Mucosa of rectum (tissue), 2 donors: Measurements from ENCODE around the gene FGF22.

ENCODE experiments used
- H3K27ac ChIP-seq, 2 donors: one replicate each; pipeline ENCODE4 v1.7.0; 2013; ENCODE audit warnings: inconsistent platforms in 2 of 2, low read depth in 2 of 2, low read length in 2 of 2
- H3K27me3 ChIP-seq, 2 donors: one replicate each; pipeline ENCODE4 v1.7.0; 2013; ENCODE audit warnings: low read length in 2 of 2; ENCODE audit not compliant: control insufficient read depth in 2 of 2, insufficient read depth in 2 of 2
- H3K36me3 ChIP-seq, 2 donors: one replicate each; pipeline ENCODE4 v1.7.0; 2013; ENCODE audit warnings: low read length in 2 of 2; ENCODE audit not compliant: control insufficient read depth in 2 of 2, insufficient read depth in 2 of 2
- H3K4me1 ChIP-seq, 2 donors: one replicate each; pipeline ENCODE4 v1.7.0; 2013; ENCODE audit warnings: low read length in 2 of 2, mild to moderate bottlenecking in 1 of 2; ENCODE audit not compliant: control insufficient read depth in 2 of 2, insufficient read depth in 2 of 2
- H3K4me3 ChIP-seq, 2 donors: one replicate each; pipeline ENCODE4 v1.7.0; 2013; ENCODE audit warnings: low read length in 2 of 2
- H3K9ac ChIP-seq, 2 donors: one replicate each; pipeline ENCODE4 v1.7.0; 2013; ENCODE audit warnings: low read length in 2 of 2, low read depth in 1 of 2, mild to moderate bottlenecking in 1 of 2
- H3K9me3 ChIP-seq, 2 donors: one replicate each; pipeline ENCODE4 v1.7.0; 2013; ENCODE audit warnings: low read length in 2 of 2; ENCODE audit not compliant: control insufficient read depth in 2 of 2
- donor health status: healthy.
- donor health status: Normal muscosa, but diverticular disease.

Gene FGF22

DNA sequence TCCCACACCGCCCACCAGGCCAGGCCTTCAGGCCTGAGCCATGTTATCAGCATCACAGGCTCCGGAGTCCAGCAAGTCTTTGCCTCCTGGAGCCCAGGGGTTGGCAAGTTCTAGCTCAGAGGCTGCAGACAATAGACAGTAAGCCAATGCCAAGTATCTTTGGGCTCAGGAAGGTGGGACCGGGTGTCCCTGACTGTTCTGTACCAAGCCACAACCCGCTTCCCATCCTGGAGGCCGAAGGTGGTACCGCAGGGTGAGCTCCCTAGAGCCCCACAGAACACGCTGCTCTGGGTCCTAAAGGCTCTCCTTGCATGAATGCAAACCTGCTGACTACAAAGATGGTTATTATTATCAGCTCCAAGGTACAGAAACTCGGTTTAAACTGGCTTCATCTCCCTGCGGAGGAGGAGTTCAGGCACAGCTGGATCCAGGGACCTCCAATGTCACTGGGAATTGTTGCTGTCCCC, 31.0 kb downstream of the FGF22 start:
- Histone ChIP-seq H3K4me3 (no peak overlapping the region), H3K36me3 (no peaks in the 10 kb centered on the region), H3K4me1 (peaks cover 4 to 5% of the 10 kb centered on the region in 2 donors), H3K9me3 (no peaks in the 10 kb centered on the region), H3K9ac (no peak overlapping the region), H3K27me3 (peaks cover 0 to 2% of the 10 kb centered on the region in 2 donors), H3K27ac (no peak overlapping the region)

DNA sequence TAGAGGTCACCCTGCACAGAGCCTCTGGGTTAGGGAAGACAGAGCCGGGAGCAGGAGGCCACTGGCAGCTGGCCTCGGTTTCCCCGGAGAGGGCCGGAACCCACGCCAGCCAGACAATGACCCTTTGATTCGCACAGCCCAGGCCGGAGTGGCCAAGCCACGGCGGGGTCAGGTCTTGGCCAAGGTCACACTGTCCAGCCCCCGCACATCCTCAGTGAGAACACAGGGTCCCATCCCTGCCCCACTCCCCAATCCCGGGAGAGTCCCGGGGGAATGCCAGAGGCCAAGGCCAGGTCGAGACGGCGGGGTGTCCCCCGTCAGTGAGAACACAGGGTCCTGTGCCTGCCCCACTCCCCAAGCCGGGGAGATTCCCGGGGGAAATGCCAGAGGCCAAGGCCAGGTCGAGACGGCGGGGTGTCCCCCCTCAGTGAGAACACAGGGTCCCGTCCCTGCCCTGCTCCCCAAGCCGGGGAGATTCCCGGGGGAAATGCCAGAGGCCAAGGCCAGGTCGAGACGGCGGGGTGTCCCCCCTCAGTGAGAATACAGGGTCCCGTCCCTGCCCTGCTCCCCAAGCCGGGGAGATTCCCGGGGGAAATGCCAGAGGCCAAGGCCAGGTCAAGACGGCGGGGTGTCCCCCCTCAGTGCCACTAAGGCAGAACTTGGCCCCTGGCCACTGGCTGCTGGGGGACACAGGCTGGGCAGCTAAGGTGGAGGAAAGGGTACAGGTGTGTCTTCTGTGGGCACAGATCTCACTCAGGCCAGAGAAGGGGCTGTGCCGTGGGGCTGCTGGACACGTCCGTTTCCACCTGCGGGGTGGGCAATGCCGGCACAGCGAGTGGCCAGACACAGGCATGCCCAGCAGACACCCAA, 34.8 kb downstream of the FGF22 start:
- Histone ChIP-seq H3K4me1 (peaks cover 12 to 13% of the 10 kb centered on the region in 2 donors), H3K36me3 (no peaks in the 10 kb centered on the region), H3K27me3 (peaks cover 4 to 8% of the 10 kb centered on the region in 2 donors), H3K9ac (no peak overlapping the region), H3K4me3 (no peak overlapping the region), H3K9me3 (no peaks in the 10 kb centered on the region), H3K27ac (no peak overlapping the region)

DNA sequence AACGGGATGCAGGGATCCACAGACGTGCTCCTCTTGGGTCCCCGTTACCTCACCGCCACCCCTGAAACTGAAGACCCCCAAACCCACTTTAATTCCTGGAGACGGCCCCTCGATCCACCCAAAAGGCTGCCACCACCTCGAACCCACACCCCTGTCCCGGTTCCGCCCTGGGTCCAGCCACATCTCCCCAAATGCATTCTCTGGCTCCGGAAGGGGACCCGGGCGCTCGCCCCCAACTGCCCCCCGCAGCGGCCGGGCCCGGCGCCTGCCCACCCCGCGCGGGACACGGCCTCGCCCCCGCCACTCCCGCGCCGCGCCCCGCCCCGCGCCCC, 36.3 kb downstream of the FGF22 start:
- Histone ChIP-seq H3K4me1 (peaks cover 13 to 14% of the 10 kb centered on the region in 2 donors), H3K9me3 (no peaks in the 10 kb centered on the region), H3K4me3 (peak overlapping the region in 1 of 2 donors; percentile 20), H3K36me3 (no peaks in the 10 kb centered on the region), H3K27ac (no peak overlapping the region), H3K27me3 (peaks cover 3 to 8% of the 10 kb centered on the region in 2 donors), H3K9ac (no peak overlapping the region)

DNA sequence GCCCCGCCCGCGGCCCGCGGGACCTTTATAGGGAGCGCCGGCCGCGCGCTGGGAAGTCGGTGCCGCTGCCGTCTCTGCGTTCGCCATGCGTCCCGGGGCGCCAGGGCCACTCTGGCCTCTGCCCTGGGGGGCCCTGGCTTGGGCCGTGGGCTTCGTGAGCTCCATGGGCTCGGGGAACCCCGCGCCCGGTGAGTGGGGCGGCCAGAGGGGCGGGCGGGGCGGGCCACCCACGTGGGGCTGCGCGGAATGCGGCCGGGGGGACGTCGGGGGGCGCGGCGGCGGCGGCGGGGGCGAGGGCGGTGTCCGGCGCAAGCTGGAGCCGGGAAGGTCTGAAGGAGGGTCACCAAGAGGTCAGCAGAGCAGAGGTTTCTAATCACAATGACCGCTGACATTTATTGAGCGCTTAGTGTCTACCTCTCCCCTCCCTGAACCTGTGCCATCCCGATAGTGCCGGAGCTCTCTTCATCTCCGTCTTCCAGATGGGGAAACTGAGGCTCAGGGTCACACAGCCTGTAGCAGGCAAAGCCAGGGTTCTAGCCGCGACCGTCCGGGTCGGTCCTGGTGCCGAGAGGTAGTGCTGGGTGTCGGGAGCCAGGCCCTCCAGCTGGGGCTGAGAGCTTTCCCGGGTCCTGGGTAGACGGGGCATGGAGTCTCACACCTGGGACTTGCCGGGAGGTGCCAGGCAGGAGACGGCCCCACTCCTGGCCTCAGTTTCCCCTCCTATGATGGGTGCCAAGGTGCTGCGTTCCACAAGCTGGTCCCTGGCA, 36.8 kb downstream of the FGF22 start, which contains the start of gene FSTL3:
Gene FSTL3 (plus strand): TSS at position 54 of the 767 bp plus-strand sequence. CDS start 32 bp downstream, at position 86.
- peak within 1 kb of the TSS; percentile 61 to 63 for H3K4me3 ChIP-seq
- peak within 1 kb of the TSS; percentile 58 to 68 for H3K27ac ChIP-seq
- H3K4me1 ChIP-seq = peaks cover 13 to 14% of the 10 kb centered on the region in 2 donors
- H3K9ac ChIP-seq = peak within 1 kb of the TSS in 1 of 2 donors; percentile 72
- H3K36me3 ChIP-seq = no peaks in the 10 kb centered on the region
- peaks cover 3 to 8% of the 10 kb centered on the region in 2 donors for H3K27me3 ChIP-seq
- H3K9me3 ChIP-seq = no peaks in the 10 kb centered on the region

DNA sequence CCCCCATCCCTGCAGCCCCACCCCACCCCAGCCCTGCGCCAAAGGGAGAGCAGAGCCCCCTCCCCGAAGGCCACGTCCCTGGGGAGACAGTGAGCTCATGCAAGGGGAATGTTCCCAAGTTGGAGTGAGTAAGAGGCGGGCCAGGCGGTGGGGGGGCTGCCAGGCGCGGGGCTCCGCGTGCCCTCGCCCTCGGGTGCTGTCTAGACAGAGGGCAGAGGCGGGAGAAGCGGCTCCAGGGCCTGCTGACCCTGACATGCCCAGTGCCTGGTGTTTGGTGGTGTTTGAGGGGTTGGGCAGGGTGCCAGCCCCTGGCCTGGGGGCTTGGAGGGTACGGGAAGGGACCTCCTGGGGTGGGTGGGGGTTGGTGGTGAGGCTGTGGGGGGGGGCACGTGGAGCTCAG, 37.5 kb downstream of the FGF22 start:
- peaks cover 13 to 14% of the 10 kb centered on the region in 2 donors for H3K4me1 ChIP-seq
- H3K9me3 ChIP-seq = no peaks in the 10 kb centered on the region
- H3K9ac ChIP-seq = no peak overlapping the region
- peak overlapping the region; percentile 58 to 68 for H3K27ac ChIP-seq
- no peak overlapping the region for H3K4me3 ChIP-seq
- no peaks in the 10 kb centered on the region for H3K36me3 ChIP-seq
- H3K27me3 ChIP-seq = peaks cover 3 to 8% of the 10 kb centered on the region in 2 donors

DNA sequence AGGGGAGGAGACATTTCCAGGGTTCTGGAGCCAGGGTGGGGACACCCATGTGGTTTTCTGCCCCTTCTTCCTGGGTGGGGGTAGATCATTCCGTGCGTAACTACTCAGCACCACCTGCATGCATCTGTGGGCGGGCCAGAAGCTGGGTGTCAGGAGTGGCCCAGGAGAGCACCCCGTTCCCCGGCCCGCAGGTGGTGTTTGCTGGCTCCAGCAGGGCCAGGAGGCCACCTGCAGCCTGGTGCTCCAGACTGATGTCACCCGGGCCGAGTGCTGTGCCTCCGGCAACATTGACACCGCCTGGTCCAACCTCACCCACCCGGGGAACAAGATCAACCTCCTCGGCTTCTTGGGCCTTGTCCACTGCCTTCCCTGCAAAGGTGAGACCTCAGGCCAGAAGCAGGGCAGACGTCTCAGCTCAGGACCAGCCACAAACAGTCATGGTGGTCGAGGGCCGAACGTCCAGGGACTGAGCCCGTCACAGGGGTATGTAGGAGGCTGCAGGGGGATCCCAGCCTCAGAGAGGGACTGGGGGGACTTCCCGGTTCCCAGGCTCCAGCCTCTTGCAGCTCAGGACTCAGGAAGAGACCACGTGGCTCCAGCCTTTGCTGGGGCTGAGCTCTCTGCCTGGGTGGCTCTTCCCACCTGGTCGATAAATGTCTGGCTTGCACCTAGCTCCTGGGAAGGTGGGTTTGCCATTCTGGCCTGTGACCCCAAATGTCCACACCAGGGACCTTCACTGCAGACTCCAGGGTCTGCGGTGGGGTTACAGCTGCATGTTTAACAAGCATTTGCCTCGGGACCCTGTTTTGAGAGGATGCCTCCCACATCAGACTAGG, 38.1 kb downstream of the FGF22 start:
- H3K4me1 ChIP-seq = peaks cover 13 to 14% of the 10 kb centered on the region in 2 donors
- H3K36me3 ChIP-seq = no peaks in the 10 kb centered on the region
- H3K4me3 ChIP-seq = peak overlapping the region in 1 of 2 donors; percentile 22
- peak overlapping the region in 1 of 2 donors; percentile 68 for H3K27ac ChIP-seq
- no peak overlapping the region for H3K9ac ChIP-seq
- peaks cover 3 to 8% of the 10 kb centered on the region in 2 donors for H3K27me3 ChIP-seq
- H3K9me3 ChIP-seq = no peaks in the 10 kb centered on the region

DNA sequence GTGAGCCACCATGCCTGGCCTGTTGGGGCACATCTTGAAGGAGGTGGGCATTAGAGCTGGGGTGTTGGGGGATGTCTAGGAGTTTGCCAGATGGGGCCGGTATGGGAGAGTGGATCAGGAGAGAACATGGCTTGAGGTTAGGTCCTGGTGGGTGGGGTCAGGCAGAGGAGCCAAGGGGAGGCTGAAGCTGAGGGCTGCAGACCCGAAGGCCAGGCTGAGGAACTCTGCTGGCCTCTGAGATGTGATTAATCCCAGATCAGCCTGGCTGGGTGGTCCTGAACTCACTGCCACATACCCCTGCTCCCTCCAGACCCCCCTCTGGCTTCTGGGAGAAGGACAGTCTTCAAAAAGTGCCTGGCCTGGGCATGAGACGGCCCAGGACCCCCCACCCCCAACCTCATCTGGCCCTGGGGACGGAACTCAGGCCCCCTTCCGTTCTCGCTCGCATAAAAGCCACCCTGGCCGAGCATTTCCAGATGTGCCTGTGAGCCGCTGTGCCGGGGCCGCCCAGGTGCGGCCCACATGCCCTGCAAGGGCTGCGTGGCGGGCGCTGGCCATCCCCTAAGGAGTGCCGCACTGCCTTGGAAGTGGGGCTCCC, 39.2 kb downstream of the FGF22 start:
- peaks cover 13 to 14% of the 10 kb centered on the region in 2 donors for H3K4me1 ChIP-seq
- H3K27ac ChIP-seq = peak overlapping the region in 1 of 2 donors; percentile 87
- no peak overlapping the region for H3K4me3 ChIP-seq
- no peak overlapping the region for H3K9ac ChIP-seq
- H3K27me3 ChIP-seq = peaks cover 3 to 8% of the 10 kb centered on the region in 2 donors
- H3K9me3 ChIP-seq = no peaks in the 10 kb centered on the region
- no peaks in the 10 kb centered on the region for H3K36me3 ChIP-seq

DNA sequence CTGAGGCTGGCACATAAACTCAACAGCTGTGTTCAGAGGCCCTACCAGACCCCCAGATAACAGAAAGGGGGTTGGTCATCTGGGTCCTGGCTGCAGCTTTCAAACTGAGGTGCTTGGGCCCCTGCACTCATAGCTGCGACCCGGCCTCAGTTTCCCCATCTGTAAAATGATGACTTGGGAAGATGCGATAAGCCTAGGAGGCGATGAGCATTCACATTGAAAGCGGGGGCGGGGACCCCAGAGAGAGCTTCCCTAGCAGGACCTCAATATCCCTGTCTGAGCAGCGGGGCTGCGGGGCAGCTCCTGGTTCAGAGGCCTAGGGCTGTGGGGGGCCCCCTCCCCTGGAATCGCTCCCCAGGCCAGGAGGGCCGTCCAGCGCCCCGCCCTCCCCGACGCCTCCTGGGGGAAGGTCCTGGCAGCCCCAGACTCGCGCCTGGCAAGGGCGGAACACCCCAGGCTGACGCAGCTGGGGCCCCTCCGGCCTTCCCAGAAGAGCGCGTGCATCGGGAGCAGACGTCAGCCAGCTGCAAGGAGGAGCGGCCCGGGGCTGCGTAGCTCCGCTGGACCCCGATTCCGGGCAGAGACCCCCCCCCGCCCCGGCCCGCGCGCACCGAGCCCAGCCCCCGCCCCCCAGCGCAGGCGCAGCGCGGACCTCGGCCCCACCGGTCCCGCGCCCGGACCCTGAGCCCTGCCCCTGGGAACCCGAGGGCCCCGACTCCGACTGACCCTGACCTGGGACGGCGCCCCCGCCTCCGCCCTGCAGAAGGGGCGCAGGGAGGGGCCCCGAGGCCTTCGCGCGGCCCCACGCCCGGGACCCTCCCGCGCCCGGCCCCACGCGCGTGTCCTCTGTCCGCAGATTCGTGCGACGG, 40.0 kb downstream of the FGF22 start:
- Histone ChIP-seq H3K27ac (peak overlapping the region; percentile 71 to 87), H3K4me1 (peaks cover 13 to 14% of the 10 kb centered on the region in 2 donors), H3K9me3 (no peaks in the 10 kb centered on the region), H3K4me3 (peak overlapping the region; percentile 44 to 66), H3K36me3 (no peaks in the 10 kb centered on the region), H3K9ac (peak overlapping the region; percentile 65 to 78), H3K27me3 (peaks cover 3 to 8% of the 10 kb centered on the region in 2 donors)
